ENCODE measurements around the gene PLP1. TPM values are rescaled to one million over a fixed set of nuclear protein-coding genes. Genes with fewer than 3 reads are reported as not detected.

The PLP1 gene
- total and polyA plus RNA-seq, 2 of the 8 experiments (the other 6 are each of a cell fraction or from before 2014, with no cell fraction given) = 49.2 to 218 TPM

GRCh38 chrX:103741879-103742278, 34.8 kb upstream of the PLP1 start:
- H2BK20ac ChIP-seq (ENCODE audit: low read length) = no peak overlapping the region
- H3K56ac ChIP-seq (replicated peaks; ENCODE audit: insufficient read length, low read depth, low read length) = no peak overlapping the region
- H3K14ac ChIP-seq (ENCODE audit: insufficient read length) = no peak overlapping the region
- H3K27me3 ChIP-seq (replicated peaks in 1 of 4; ENCODE audit: control insufficient read depth in 3 of 4, extremely low read depth in 1 of 4, insufficient read depth in 3 of 4, low read length in 3 of 4) = no peaks in the 10 kb centered on the region
- FAIRE-seq (no peak), DNase-seq (ENCODE audit: low read depth in 1 of 2, low spot score in 2 of 2) (no peak)
- WGBS, 2 experiments (ENCODE audit: extremely low coverage in 1 of 2, insufficient coverage in 1 of 2, insufficient read length in 1 of 2, insufficient replicate concordance in 2 of 2, low coverage in 1 of 2, low lambda C conversion rate in 2 of 2, missing lambda C conversion rate in 1 of 2) = 0% methylated on average over 1 of the region's 1 CpG; no CpG with 5 or more reads in 1 of the 2 experiments
- no peak overlapping the region for H3K23ac ChIP-seq (ENCODE audit: insufficient read length)
- peak overlapping the region in 2 of 4 experiments; percentile 3 to 81; a peak in 3 of 8 replicates for H3K4me3 ChIP-seq (ENCODE audit: extremely low read depth in 1 of 4, insufficient read depth in 2 of 4, low read depth in 3 of 4, low read length in 4 of 4)
- peaks cover 0 to 5% (median 0%) of the 10 kb centered on the region in 4 experiments; a peak in 2 of 8 replicates for H3K36me3 ChIP-seq (ENCODE audit: control insufficient read depth in 2 of 4, insufficient read depth in 4 of 4, low read length in 3 of 4)
- peak overlapping the region; percentile 98; the same call in 1 of the 2 replicates for H2BK5ac ChIP-seq (ENCODE audit: low read depth, low read length)
- ChIA-PET POLR2A (ENCODE audit: partially characterized antibody) (interaction anchor here (0.6 to 3.4 kb wide), 22 partner anchors 9 to 88 kb away, joined by 3 to 26 read pairs (median 4); partner anchors contain the start of genes PLP1 and TMEM31), CTCF (ENCODE audit: partially characterized antibody) (interaction anchor here (0.7 to 1.5 kb wide), 5 partner anchors 9 to 31 kb away, joined by 3 to 5 read pairs (median 3); partner anchors contain the start of gene TMEM31)
- H2BK12ac ChIP-seq (ENCODE audit: low read depth, low read length) = peak overlapping the region; percentile 71
- H3K27ac ChIP-seq (ENCODE audit: low read depth, low read length) = peak overlapping the region; percentile 81
- peak overlapping the region; percentile 27 for H4K5ac ChIP-seq (ENCODE audit: insufficient read length, low read depth, low read length)
- peaks cover 2 to 16% (median 9%) of the 10 kb centered on the region in 4 experiments; a peak in 5 of 7 replicates for H3K4me1 ChIP-seq (replicated peaks in 1 of 4; ENCODE audit: control insufficient read depth in 3 of 4, insufficient read depth in 4 of 4, low read length in 3 of 4)
- H3K4me2 ChIP-seq (ENCODE audit: insufficient read depth in 1 of 2, low read depth in 2 of 2, low read length in 2 of 2) = peak overlapping the region; percentile 65 to 84
- peak overlapping the region; percentile 98 for H2BK120ac ChIP-seq (replicated peaks; ENCODE audit: low read depth, low read length)
- H4K20me1 ChIP-seq (replicated peaks in 1 of 2; ENCODE audit: control insufficient read depth in 1 of 2, insufficient read depth in 2 of 2, low read length in 2 of 2) = peaks cover 0 to 11% of the 10 kb centered on the region in 2 experiments
- H3K79me2 ChIP-seq (ENCODE audit: control insufficient read depth in 1 of 2, insufficient read depth in 2 of 2, low read length in 2 of 2) = peaks cover 13 to 42% of the 10 kb centered on the region in 2 experiments; a peak in 3 of 4 replicates
- H3K9ac ChIP-seq (replicated peaks in 1 of 4; ENCODE audit: extremely low read depth in 1 of 4, low read depth in 3 of 4, low read length in 3 of 4) = no peak overlapping the region
- H4K91ac ChIP-seq (replicated peaks; ENCODE audit: insufficient read length, low read length) = peak overlapping the region; percentile 44
- H2AK5ac ChIP-seq (ENCODE audit: low read depth, low read length) = 0 out of 2 replicates have a peak overlapping the region, but pooled peaks have one; percentile 75
- H3K79me1 ChIP-seq (ENCODE audit: low read depth, low read length) = peaks cover 4% of the 10 kb centered on the region; the same call in 1 of the 2 replicates
- peak overlapping the region; percentile 87 for H3K18ac ChIP-seq (ENCODE audit: extremely low read depth, low read length)
- H3K9me3 ChIP-seq (ENCODE audit: insufficient read depth in 2 of 2, low read depth in 1 of 2, low read length in 1 of 2) = no peaks in the 10 kb centered on the region
- TF ChIP-seq RAD21 (IDR thresholded peaks at IDR 0.05 in 1 of 2, conservative IDR thresholded peaks at IDR 0.05 in 1 of 2; ENCODE audit: low read depth in 2 of 2, low read length in 2 of 2) (no peak), MAFK (IDR thresholded peaks at IDR 0.05; ENCODE audit: low read depth, low read length) (no peak), RXRA (IDR thresholded peaks at IDR 0.05; ENCODE audit: insufficient read depth, low read depth, low read length) (no peak), SIX5 (IDR thresholded peaks at IDR 0.05; ENCODE audit: low read depth, low read length) (no peak), EZH2 (IDR thresholded peaks at IDR 0.05; ENCODE audit: low read depth, low read length, severe bottlenecking) (no peak), ATF2 (IDR thresholded peaks at IDR 0.05; ENCODE audit: low read length) (no peak), GABPA (IDR thresholded peaks at IDR 0.05; ENCODE audit: borderline replicate concordance, insufficient read depth, low read length) (no peak), POLR2AphosphoS5 (IDR thresholded peaks at IDR 0.05; ENCODE audit: low read depth, low read length) (no peak), CBX8 (IDR thresholded peaks at IDR 0.05; ENCODE audit: borderline replicate concordance, low read depth, low read length) (no peak), SP2 (IDR thresholded peaks at IDR 0.05; ENCODE audit: low read length) (no peak), SIRT6 (IDR thresholded peaks at IDR 0.05; ENCODE audit: low read length) (no peak)
- no peak overlapping the region for H4K8ac ChIP-seq (ENCODE audit: extremely low read depth, insufficient read depth, low read length)
- peak overlapping the region; percentile 96 for H3K4ac ChIP-seq (replicated peaks; ENCODE audit: insufficient read length, low read depth, low read length)
- H2AFZ ChIP-seq (ENCODE audit: low read length) = no peak overlapping the region
- H2BK15ac ChIP-seq (ENCODE audit: low read length) = no peak overlapping the region
- H3K23me2 ChIP-seq (ENCODE audit: low read depth, low read length) = 0 out of 2 replicates have a peak, but pooled peaks cover 6% of the 10 kb centered on the region
